ENCODE results near the gene SHISA5. TPM values are rescaled to one million over a fixed set of nuclear protein-coding genes. Genes with fewer than 3 reads are reported as not detected.

SHISA5 gene
- polyA plus RNA-seq, 6 donors from 2014 or later, result 393 to 571 (median 442) TPM

Other genes starting within 250 kb of the SHISA5 start
- 10 to 100 TPM; 53.1 to 70.4 (median 67.3) TPM for gene NME6, start 202.8 kb downstream of the SHISA5 start, polyA plus RNA-seq (ENCODE audit: low read depth in 6 of 6)
- not detected for gene SPINK8, start 170.5 kb downstream of the SHISA5 start, polyA plus RNA-seq (ENCODE audit: low read depth in 6 of 6)
- not detected for gene FBXW12, start 132.0 kb downstream of the SHISA5 start, polyA plus RNA-seq (ENCODE audit: low read depth in 6 of 6)
- under 1 TPM in 2 of 6 donors, not detected in 4; 0.03 to 0.37 TPM for gene PLXNB1, start 74.1 kb downstream of the SHISA5 start, polyA plus RNA-seq (ENCODE audit: low read depth in 6 of 6)
- 10 to 100 TPM in 3 of 6 donors, 1 to 10 TPM in 3; 4.1 to 14.8 (median 9.5) TPM for gene CCDC51, start 64.1 kb downstream of the SHISA5 start, polyA plus RNA-seq (ENCODE audit: low read depth in 6 of 6)
- gene TMA7, start 63.9 kb downstream of the SHISA5 start, polyA plus RNA-seq (ENCODE audit: low read depth in 6 of 6), result 100 to 1,000 TPM; 433 to 593 (median 531) TPM
- gene ATRIP, start 57.4 kb downstream of the SHISA5 start, polyA plus RNA-seq (ENCODE audit: low read depth in 6 of 6), result 10 to 100 TPM in 1 of 6 donors, 1 to 10 TPM in 5; 7.4 to 11.9 (median 7.7) TPM
- 1 to 10 TPM in 1 of 6 donors, under 1 TPM in 4, not detected in 1; 0.60 to 1.7 (median 0.73) TPM for gene PFKFB4, start 52.6 kb upstream of the SHISA5 start, polyA plus RNA-seq (ENCODE audit: low read depth in 6 of 6)
- not detected for gene UCN2, start 59.6 kb upstream of the SHISA5 start, polyA plus RNA-seq (ENCODE audit: low read depth in 6 of 6)
- not detected for gene COL7A1, start 91.2 kb upstream of the SHISA5 start, polyA plus RNA-seq (ENCODE audit: low read depth in 6 of 6)
- gene UQCRC1, start 105.5 kb upstream of the SHISA5 start, polyA plus RNA-seq (ENCODE audit: low read depth in 6 of 6), result 100 to 1,000 TPM; 152 to 385 (median 155) TPM
- not detected for gene TMEM89, start 117.6 kb upstream of the SHISA5 start, polyA plus RNA-seq (ENCODE audit: low read depth in 6 of 6)
- 1 to 10 TPM in 2 of 6 donors, under 1 TPM in 3, not detected in 1; 0.25 to 1.7 (median 0.97) TPM for gene SLC26A6, start 131.3 kb upstream of the SHISA5 start, polyA plus RNA-seq (ENCODE audit: low read depth in 6 of 6)
- under 1 TPM in 1 of 6 donors, not detected in 5; 0.28 TPM for gene CELSR3, start 158.7 kb upstream of the SHISA5 start, polyA plus RNA-seq (ENCODE audit: low read depth in 6 of 6)
- gene NCKIPSD, start 181.7 kb upstream of the SHISA5 start, polyA plus RNA-seq (ENCODE audit: low read depth in 6 of 6), result 10 to 100 TPM in 1 of 6 donors, 1 to 10 TPM in 5; 3.3 to 11.2 (median 4.9) TPM
- gene IP6K2, start 213.0 kb upstream of the SHISA5 start, polyA plus RNA-seq (ENCODE audit: low read depth in 6 of 6), result 10 to 100 TPM; 53.6 to 96.9 (median 68.7) TPM

Data from naive B cell (primary cell).